ENCODE results near the gene RHOT2.

RHOT2 gene

DNA sequence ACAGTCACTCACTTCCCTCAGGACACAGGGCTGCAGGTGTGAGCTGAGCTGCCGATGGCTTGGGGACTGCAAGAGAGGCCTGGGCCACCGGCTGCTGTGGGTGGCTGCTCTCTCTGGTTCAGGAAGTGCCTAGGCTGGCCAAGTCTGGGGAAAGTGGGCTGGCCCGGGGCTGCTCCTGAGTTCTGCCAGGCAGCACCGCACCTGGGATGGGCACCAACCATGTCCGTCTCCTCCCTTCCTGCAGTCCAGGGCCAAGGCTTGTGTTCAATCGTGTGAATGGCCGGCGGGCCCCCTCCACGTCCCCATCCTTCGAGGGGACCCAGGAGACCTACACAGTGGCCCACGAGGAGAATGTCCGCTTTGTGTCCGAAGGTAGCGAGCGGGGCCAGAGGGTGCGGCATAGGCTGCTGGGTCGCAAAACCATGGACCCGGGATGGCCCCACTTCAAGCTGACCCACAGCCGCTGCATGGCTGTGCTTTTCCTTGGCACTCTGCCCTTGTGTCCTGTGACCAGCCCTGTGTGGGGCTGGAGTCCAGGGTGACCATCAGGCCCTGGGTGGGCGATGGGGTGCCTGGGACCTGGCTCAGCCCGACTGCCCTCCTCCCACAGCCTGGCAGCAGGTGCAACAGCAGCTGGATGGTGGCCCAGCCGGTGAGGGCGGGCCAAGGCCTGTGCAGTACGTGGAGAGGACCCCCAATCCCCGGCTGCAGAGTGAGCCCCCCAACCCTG, 20.6 kb upstream of the RHOT2 start:
- no peak for DNase-seq (ENCODE audit: low spot score)

DNA sequence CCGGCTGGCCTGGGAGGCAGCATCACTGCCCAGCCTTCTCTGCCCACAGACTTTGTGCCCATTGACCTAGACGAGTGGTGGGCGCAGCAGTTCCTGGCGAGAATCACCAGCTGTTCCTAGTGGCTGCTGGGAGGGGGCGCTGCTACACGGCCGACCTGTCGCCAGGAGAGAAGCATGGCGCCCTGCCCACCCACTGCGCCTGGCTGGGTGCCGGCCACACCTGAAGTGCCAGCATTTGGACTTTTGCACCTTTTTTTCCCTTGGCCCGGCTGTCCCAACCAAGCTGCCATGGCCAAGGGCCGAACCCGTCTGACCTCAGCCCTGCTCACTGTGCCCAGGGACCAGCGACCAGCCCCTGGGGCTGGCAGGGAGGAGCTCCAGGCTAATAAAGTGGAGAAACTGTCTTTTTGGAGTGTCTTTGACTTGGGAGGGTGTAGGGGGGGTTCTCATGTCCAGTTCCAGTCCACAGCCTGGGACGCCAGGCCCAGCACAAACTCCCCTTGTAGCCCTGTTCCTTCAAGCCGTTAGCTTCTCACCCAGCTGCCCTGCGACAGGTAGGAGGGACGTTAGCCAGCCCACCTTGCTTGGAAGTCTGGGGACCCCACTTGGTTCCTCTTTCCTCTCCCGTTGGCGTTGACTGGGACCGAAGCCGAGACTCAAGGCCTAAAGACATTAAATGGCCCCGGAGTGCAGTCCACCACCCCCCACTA, 19.7 kb upstream of the RHOT2 start:
- no peak for DNase-seq (ENCODE audit: low spot score)

GRCh38 chr16:648781-649589, 18.9 kb upstream of the RHOT2 start, which contains the start of gene WDR90:
Gene WDR90 (plus strand): TSS chr16:649365. CDS start chr16:649417, 52 bp downstream.
- peak; percentile 96 for DNase-seq (ENCODE audit: low spot score)

DNA sequence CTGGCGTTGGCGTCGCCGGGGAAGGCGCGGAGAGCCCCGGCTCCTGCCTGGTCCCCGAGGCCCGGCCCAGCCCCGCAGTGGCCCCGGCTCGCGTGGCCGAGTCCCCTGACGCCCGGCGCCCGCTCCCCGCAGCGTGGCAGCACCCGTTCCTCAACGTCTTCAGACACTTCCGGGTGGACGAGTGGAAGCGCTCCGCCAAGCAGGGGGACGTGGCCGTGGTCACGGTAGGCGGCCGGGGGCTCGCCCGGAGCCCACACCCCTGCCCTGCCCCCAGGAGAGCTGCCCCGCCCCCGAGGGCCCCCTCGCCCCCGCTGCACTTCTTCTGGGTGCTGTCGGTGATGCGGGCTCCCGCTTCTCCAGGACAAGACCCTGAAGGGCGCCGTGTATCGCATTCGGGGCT, 18.3 kb upstream of the RHOT2 start:
- DNase-seq (ENCODE audit: low spot score), result no peak

DNA sequence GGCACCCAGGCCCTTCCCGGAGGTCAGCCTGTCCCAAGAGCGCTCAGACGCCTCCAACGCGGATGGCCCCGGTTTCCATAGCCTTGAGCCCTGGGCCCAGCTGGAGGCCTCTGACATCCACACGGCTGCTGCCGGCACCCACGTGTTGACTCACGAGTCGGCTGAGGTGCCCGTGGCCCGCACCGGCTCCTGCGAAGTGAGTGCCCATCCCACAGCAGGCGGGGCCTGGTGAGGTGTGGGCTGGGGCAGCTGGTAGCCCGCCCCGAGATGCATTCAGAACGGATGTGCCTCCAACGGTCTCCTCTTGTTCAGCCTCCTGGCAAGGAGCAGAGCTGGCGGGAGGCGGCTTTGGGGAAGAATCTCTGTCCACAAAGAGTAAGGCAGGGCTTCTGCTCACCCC, 16.1 kb upstream of the RHOT2 start:
- DNase-seq (ENCODE audit: low spot score), result no peak

- DNase-seq (ENCODE audit: low spot score), result no peak
Measured at GRCh38 chr16:652454-653305, 15.3 kb upstream of the RHOT2 start.

DNA sequence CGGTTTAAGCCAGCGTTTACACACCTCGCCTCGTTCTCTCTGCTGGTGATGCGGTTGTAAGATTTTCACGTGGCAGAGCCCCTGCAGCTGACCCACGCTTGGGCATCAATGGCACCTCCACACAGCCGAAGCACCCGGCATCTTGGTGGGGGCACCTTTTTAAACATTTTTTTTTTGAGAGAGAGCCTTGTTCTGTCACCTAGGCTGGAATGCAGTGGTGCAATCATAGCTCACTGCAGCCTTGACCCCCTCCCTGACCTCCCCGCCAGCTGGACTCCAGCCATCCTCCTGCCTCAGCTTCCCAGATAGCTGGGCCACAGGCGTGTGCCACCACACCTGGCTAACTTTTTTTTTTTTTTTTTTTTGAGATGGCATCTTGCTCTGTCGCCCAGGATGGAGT, 13.9 kb upstream of the RHOT2 start:
- DNase-seq (ENCODE audit: low spot score), result no peak

- DNase-seq (ENCODE audit: low spot score), result no peak
Measured at GRCh38 chr16:657487-657886, 10.4 kb upstream of the RHOT2 start.

DNA sequence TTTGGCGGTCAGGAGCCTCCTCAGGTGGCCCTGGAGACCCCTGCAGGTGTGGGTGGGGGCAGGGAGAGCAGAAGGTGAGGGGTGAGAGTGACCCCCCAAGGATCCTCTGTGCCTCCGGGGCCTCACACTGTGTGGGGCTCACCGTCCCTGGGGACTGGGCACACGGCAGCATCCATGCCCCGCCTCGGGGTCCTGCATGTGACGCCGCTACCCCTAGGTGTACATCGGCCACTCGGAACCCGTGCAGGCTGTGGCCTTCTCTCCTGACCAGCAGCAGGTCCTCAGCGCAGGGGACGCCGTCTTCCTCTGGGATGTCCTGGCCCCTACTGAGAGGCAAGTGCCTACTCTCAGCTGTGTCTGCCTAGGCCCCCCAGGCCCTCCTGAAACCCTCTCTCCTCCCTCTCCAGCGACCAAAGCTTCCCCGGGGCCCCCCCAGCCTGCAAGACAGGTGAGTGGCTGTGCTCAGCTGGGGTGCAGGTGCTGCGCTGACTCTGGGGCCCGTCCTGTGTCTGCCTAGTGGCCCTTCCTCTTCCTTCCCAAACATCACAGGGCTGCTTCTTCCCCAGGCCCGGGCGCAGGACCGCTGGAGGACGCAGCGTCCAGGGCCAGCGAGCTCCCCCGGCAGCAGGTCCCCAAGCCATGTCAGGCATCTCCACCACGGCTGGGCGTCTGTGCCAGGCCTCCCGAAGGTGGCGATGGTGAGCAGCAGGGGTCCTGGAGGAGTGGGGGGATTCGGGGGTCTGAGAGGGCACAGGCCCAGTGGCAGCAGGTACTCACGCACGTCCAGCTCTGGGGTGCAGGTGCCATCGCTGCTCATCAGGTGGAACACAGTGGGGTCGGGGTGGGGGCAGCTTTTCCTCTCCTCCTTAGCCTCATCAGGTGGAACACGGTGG, 9.0 kb upstream of the RHOT2 start:
- DNase-seq (ENCODE audit: low spot score), result no peak

DNA sequence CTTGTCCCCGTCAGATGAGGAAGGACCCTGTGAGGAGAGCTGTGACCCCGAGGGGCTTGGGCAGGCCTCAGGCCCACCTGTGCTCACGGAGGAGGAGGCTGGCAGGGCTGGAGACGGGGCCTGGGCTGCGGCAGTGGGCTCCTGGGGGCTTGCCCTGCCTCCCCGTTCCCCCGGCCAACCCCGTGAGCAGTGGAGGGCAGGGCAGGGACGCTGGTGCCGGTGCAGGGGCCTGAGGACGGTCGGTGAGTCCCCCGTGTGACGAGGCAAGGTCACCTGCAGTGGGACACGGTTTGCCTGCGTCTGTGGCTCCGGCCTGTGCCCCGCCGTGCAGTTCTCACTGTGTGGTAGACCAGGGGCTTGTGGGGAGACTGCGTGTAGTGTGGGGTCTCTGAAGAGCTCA, 8.3 kb upstream of the RHOT2 start:
- no peak for DNase-seq (ENCODE audit: low spot score)

DNA sequence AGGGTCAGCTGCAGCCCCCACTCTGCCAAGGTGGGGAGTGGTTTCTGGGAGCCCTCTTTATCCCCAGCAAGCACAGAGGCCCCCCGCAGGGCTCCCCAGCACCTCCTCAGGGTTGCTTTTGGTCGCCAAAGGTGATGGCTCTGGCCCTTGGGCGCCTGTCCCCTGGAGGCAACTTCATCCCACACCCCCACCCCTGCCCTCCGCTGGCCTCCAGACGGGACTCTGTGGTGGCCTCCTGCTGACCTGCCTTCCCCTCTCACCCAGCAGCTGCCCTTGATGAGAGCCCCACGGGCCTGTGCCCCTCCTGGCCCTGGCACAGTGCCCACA, 7.8 kb upstream of the RHOT2 start:
- no peak for DNase-seq (ENCODE audit: low spot score)

DNA sequence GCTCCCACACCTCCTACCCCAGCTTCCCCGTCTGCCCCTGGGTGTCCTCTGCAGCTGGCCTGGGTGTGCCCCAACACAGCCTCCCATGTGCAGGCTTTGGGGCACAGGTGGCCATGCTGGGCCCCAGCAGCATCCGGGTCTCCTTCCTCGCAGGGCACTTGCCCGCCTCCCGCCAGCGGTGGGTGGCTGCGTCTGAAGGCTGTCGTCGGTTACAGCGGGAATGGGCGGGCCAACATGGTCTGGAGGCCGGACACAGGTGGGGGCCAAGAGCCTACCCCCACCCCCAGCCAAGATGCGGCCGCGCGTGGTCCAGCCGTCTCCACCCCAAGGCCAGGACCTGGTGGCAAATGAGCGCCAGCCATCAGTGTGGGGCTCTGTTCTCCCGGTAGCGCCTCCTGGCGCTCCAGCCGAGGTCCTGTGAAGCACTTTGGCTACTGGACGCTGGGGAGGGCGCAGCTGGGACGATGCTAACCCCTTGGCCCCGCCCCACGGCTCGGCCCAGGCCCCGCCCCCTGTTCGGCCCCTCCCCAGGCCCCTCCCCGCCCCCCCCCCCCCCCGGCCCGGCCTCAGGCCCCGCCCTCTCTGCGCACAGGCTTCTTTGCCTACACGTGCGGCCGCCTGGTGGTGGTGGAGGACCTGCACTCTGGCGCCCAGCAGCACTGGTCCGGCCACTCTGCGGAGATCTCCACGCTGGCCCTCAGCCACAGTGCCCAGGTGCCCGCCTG, 7.3 kb upstream of the RHOT2 start:
- DNase-seq (ENCODE audit: low spot score), result peak; percentile 94

GRCh38 chr16:661184-661821, 6.6 kb upstream of the RHOT2 start:
- DNase-seq (ENCODE audit: low spot score), result no peak

- DNase-seq (ENCODE audit: low spot score), result no peak
Measured at GRCh38 chr16:662095-662494, 5.8 kb upstream of the RHOT2 start.

GRCh38 chr16:662597-662996, 5.3 kb upstream of the RHOT2 start:
- no peak for DNase-seq (ENCODE audit: low spot score)

DNA sequence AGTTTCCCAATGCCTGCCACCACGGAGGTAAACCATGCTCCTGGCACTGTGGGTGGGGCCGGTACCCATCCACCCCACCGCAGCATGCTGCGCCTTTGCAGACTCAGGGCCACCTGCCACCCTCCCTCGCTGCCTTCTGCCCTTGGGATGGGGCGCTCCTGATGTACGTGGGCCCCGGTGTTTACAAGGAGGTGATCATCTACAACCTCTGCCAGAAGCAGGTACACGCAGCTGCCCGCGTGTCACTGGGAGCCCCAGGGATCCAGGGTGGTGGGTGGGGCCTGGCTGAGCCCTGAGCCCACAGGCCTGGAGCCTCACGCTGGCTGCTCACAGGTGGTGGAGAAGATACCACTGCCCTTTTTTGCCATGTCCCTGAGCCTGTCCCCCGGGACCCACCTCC, 1.4 kb upstream of the RHOT2 start:
- DNase-seq (ENCODE audit: low spot score), result no peak

- DNase-seq (ENCODE audit: low spot score), result no peak
Measured at GRCh38 chr16:667113-667779, 686 bp upstream of the RHOT2 start.

- no peak for DNase-seq (ENCODE audit: low spot score)
Measured at GRCh38 chr16:668519-669171, 713 bp downstream of the RHOT2 start.

- DNase-seq (ENCODE audit: low spot score), result no peak
Measured at GRCh38 chr16:669666-670065, 1.7 kb downstream of the RHOT2 start.
